ENCODE measurements around the gene OSBPL6.

DNA sequence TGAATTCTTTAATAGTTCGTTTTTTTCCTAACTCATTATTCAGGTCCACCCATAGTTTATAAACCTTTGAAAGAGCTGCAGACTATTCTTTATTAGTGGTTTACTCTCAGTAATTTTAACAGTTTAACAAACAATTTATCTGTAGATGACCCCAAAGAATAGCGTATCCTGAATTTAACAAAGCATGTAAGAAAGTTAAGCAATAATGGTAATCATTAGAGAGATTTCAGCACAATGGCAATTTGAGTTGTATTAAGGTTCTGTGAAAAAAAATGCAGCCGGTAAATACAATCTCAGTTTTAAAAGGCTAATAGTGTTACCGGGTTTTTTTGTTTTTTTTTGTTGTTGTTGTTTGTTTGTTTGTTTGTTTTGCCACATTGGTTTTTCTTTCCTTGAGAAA, 41.8 kb upstream of the OSBPL6 start:
- TF ChIP-seq, protein P1, sequence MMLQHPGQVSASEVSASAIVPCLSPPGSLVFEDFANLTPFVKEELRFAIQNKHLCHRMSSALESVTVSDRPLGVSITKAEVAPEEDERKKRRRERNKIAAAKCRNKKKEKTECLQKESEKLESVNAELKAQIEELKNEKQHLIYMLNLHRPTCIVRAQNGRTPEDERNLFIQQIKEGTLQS (IDR thresholded peaks at IDR 0.05; ENCODE audit: borderline replicate concordance, extremely low read depth, low read depth, low read length), result no peak
- TF ChIP-seq, protein P2, sequence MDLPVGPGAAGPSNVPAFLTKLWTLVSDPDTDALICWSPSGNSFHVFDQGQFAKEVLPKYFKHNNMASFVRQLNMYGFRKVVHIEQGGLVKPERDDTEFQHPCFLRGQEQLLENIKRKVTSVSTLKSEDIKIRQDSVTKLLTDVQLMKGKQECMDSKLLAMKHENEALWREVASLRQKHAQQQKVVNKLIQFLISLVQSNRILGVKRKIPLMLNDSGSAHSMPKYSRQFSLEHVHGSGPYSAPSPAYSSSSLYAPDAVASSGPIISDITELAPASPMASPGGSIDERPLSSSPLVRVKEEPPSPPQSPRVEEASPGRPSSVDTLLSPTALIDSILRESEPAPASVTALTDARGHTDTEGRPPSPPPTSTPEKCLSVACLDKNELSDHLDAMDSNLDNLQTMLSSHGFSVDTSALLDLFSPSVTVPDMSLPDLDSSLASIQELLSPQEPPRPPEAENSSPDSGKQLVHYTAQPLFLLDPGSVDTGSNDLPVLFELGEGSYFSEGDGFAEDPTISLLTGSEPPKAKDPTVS (IDR thresholded peaks at IDR 0.05; ENCODE audit: low read depth, low read length), result no peak
- TF ChIP-seq, protein P3, sequence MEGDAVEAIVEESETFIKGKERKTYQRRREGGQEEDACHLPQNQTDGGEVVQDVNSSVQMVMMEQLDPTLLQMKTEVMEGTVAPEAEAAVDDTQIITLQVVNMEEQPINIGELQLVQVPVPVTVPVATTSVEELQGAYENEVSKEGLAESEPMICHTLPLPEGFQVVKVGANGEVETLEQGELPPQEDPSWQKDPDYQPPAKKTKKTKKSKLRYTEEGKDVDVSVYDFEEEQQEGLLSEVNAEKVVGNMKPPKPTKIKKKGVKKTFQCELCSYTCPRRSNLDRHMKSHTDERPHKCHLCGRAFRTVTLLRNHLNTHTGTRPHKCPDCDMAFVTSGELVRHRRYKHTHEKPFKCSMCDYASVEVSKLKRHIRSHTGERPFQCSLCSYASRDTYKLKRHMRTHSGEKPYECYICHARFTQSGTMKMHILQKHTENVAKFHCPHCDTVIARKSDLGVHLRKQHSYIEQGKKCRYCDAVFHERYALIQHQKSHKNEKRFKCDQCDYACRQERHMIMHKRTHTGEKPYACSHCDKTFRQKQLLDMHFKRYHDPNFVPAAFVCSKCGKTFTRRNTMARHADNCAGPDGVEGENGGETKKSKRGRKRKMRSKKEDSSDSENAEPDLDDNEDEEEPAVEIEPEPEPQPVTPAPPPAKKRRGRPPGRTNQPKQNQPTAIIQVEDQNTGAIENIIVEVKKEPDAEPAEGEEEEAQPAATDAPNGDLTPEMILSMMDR (IDR thresholded peaks at IDR 0.05 in 2 of 3, conservative IDR thresholded peaks at IDR 0.05 in 1 of 3; ENCODE audit: control insufficient read depth in 2 of 3, extremely low read depth in 1 of 3, insufficient read depth in 1 of 3, low read depth in 3 of 3, low read length in 3 of 3), result no peak
- TF ChIP-seq, protein P4, sequence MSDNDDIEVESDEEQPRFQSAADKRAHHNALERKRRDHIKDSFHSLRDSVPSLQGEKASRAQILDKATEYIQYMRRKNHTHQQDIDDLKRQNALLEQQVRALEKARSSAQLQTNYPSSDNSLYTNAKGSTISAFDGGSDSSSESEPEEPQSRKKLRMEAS (IDR thresholded peaks at IDR 0.05; ENCODE audit: low read depth, low read length), result no peak
- TF ChIP-seq TAF1 (IDR thresholded peaks at IDR 0.05; ENCODE audit: borderline replicate concordance, low read depth, low read length), result no peak
- TF ChIP-seq RCOR1 (conservative IDR thresholded peaks at IDR 0.05; ENCODE audit: low read depth, low read length), result no peak
- TF ChIP-seq GABPA (IDR thresholded peaks at IDR 0.05; ENCODE audit: low read depth), result no peak
- no peak for TF ChIP-seq TCF7 (IDR thresholded peaks at IDR 0.05; ENCODE audit: borderline replicate concordance)
- no peak for TF ChIP-seq JUNB (IDR thresholded peaks at IDR 0.05)
- TF ChIP-seq JUND (IDR thresholded peaks at IDR 0.05; ENCODE audit: low read depth, low read length), result no peak
- no peak for TF ChIP-seq EP300 (IDR thresholded peaks at IDR 0.05; ENCODE audit: borderline replicate concordance in 1 of 2, control insufficient read depth in 1 of 2, low read depth in 2 of 2, low read length in 2 of 2)
